GM19238 (cell line): Measurements from ENCODE around the gene PTTG1IP2.
"Not testable (repeated sequence)": the region's sequence is repeated elsewhere in the genome, so short reads cannot be mapped to it uniquely, and the experiment has no call there.

Experiments
- DNase-seq: peaks from one replicate; pipeline ENCODE4 v3.0.0; 2011; ENCODE audit warnings: low spot score; ENCODE audit not compliant: insufficient read length

PTTG1IP2 gene

GRCh38 chr7:90469554-90469953 is at the start of gene PTTG1IP2:
TSS of gene PTTG1IP2 (plus strand) at chr7:90469639. CDS start at chr7:90469787, 148 bp downstream.
- no peak for DNase-seq

- no peak for DNase-seq
These were observed 47.8 kb upstream of the PTTG1IP2 start for GRCh38 chr7:90421651-90422050.

- DNase-seq: peak; percentile 4
These were observed 44.7 kb upstream of the PTTG1IP2 start for GRCh38 chr7:90424720-90425119.

GRCh38 chr7:90425376-90425775 is 44.1 kb upstream of the PTTG1IP2 start:
- DNase-seq: no peak

- no peak for DNase-seq
These were observed 38.6 kb upstream of the PTTG1IP2 start for GRCh38 chr7:90430614-90431460.

- DNase-seq: no peak
These were observed 36.7 kb upstream of the PTTG1IP2 start for GRCh38 chr7:90432752-90433151.

GRCh38 chr7:90433221-90433620 is 36.2 kb upstream of the PTTG1IP2 start:
- DNase-seq: no peak

GRCh38 chr7:90445633-90446032 is 23.8 kb upstream of the PTTG1IP2 start:
- no peak for DNase-seq

- DNase-seq: no peak
These were observed 23.1 kb upstream of the PTTG1IP2 start for GRCh38 chr7:90446137-90446899.

GRCh38 chr7:90453259-90453891 is 16.1 kb upstream of the PTTG1IP2 start:
- no peak for DNase-seq

GRCh38 chr7:90453931-90454330 is 15.5 kb upstream of the PTTG1IP2 start:
- no peak for DNase-seq

- DNase-seq: peak; percentile 18
These were observed 14.0 kb upstream of the PTTG1IP2 start for GRCh38 chr7:90455163-90456030.

- no peak for DNase-seq
These were observed 11.3 kb upstream of the PTTG1IP2 start for GRCh38 chr7:90458104-90458503.

- DNase-seq: no peak
These were observed 9.6 kb upstream of the PTTG1IP2 start for GRCh38 chr7:90459888-90460287.

GRCh38 chr7:90461219-90461618 is 8.2 kb upstream of the PTTG1IP2 start:
- DNase-seq: no peak

- not testable (repeated sequence) for DNase-seq
These were observed 6.2 kb upstream of the PTTG1IP2 start for GRCh38 chr7:90463151-90463628.

GRCh38 chr7:90465816-90466215 is 3.6 kb upstream of the PTTG1IP2 start:
- no peak for DNase-seq

GRCh38 chr7:90472805-90473540 is 3.5 kb downstream of the PTTG1IP2 start:
- DNase-seq: no peak

GRCh38 chr7:90473814-90474213 is 4.4 kb downstream of the PTTG1IP2 start:
- no peak for DNase-seq
